GM21825 (cell line): ENCODE data around the gene TICAM1.
A peak's percentile ranks its signal among the peaks of the same experiment; 100 is the strongest.
"Not testable (repeated sequence)": the region's sequence is repeated elsewhere in the genome, so short reads cannot be mapped to it uniquely, and the experiment has no call there.

Source experiments
- ATAC-seq: cut with Tn5 transposase; IDR thresholded peaks from one replicate; pipeline ENCODE4 v1.9.1; 2021; ENCODE audit warnings: mild to moderate bottlenecking, moderate library complexity; ENCODE audit not compliant: unreplicated experiment

TICAM1 gene

DNA sequence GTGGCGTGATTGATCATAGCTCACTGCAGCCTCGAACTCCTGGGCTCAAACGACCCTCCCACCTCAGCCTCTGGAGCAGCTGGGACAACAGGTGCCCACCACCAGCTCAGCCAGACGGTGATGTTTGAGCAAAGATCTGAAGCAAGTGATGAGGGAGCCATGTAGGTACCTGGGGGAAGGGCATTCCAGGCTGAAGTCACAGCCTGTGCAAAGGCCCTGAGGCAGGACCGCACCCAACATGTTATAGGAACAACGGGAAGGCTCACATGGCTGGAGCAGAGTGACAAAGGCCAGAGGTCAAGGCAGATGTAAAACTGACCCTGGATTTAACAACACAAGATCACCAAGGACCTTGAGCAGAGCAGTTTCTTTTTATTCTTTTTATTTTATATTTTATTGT lies 25.1 kb downstream of the TICAM1 start:
- no peak for ATAC-seq

DNA sequence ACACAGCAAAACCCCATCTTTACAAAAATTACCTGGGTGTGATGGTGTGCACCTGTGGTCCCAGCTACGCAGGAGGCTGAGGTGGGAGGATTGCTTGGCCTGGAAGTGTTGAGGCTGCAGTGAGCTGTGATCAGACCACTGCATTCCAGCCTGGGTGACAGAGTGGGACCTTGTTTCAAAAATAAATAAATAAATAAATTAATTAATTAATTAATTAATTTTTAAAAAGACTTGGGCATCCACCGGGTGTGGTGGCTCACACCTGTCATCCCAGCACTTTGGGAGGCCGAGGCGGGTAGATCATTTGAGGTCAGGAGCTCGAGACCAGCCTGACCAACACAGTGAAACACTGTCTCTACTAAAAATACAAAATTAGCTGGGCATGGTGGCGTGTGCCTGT lies 26.4 kb downstream of the TICAM1 start:
- ATAC-seq: not testable (repeated sequence)

DNA sequence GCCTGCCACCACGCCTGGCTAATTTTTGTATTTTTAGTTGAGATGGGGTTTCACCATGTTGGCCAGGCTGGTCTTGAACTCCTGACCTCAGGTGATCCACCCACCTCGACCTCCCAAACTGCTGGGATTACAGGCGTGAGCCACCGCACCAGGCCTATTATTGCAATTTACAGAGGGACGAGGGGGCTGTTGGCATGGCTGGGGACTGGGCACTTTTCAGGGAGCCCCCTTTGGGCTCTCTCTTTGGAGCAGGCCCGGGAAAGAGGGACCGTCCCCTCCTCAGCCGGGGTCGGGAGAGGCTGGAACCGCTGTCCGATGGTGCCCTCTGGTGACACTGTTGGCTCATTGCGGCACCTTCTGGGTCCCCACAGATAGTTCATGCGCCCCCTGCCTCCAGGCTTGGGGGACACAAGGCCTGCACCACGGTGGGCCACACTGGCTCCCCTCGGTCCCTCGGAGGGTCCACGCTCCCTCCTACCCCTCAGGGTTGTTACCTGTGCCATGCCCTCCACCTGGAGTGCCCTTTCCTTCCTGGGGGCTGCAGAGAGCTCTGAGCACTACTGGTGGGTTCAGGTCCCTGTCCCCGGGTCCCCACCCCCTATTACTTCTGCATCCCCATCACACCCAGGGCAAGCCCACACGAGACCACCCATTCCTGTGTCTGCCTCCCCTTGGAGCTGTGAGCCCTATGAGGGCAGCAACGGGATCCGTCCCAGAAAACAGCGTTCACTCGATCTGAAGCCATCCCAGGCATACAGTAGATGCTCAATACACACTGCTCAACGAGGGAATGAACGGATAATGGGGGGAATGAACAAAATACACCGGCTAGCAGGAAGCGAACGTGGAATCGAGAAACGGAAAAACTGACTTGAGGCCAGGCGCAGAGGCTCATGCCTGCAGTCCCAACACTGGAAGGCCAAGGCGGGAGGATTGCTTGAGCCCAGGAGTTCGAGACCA lies 27.5 kb downstream of the TICAM1 start:
- ATAC-seq: no peak

DNA sequence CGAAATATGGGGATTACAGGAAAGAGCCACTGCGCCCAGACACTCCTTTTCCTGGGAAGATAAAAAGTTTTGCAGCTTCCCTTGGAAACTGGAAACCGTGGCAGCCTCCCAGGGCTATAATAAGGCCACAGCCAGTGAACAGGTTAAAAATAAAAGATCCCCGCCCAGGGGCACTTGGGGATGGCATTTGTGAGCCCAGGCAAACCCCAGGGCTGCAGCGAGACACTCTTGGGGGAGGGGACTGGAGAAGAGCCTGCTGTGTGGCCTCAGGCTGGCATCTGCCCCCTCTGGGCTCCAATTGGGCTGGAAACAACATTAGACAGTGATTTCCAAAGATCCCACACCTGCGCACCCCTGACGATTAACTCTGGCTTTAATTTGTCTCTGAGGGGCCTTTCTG lies 28.8 kb downstream of the TICAM1 start:
- ATAC-seq: no peak

DNA sequence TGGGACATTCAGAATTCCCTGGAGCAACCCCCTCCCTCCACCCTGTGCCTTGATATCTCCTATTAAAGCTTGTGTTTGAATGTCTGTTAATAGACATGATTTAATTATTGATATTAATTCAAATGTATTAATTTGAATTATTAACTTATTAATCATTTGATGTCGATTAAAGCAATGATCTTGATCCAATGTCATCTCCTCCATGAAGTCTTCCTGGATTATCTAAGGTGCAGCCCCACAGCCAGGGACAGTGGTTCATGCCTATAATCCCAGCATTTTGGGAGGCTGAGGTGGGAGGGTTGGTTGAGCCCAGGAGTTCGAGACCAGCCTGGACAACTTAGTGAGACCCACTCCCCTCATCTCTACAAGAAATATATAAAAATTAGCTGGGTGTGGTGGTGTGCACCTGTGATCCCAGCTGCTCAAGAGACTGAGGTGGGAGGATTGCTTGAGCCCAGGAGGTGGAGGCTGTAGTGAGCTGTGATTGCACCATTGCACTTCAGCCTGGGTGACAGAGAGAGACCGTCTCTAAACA lies 30.4 kb downstream of the TICAM1 start:
- ATAC-seq: no peak

DNA sequence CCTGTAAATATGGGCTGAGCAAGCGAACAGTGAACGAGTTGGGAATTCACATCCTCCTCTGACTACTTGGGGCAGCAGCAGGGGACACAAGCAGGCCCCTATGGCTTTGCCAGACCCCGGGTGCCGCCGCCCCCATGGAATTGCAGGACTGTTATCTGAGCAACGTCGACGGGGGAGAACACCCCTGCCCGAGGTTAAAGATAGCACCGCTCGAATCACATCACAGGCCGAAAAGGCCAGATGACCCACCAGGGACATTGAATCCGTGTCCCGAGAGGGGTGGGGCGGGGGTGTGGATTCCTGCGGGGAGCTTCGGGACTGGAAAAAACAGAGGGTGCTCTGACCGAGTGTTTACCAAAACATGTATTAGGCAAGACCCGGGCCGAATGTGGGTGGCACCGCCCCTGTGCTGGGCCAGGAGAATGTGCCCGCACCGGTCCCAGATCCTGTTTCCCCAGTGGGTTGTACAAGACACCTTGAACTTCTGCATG lies 30.9 kb downstream of the TICAM1 start:
- no peak for ATAC-seq

DNA sequence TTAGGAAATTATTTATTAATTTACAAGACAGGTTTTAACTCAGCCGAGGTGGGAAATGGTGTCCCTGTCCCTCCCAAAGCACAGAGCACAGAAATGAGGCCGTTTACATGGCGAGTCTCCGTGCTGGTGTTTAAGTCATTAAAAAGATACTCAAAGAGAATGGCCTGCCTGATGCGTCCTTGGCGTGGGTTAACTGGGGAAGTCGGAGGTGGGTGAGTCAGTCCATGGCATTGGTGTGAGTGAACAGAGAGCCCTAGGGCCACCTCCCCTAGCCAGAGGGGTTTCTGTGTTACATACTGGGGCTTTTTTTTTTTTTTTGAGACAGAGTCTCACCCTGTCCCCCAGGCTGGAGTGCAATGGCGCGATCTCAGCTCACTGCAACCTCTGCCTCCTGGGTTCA lies 36.1 kb downstream of the TICAM1 start:
- no peak for ATAC-seq

DNA sequence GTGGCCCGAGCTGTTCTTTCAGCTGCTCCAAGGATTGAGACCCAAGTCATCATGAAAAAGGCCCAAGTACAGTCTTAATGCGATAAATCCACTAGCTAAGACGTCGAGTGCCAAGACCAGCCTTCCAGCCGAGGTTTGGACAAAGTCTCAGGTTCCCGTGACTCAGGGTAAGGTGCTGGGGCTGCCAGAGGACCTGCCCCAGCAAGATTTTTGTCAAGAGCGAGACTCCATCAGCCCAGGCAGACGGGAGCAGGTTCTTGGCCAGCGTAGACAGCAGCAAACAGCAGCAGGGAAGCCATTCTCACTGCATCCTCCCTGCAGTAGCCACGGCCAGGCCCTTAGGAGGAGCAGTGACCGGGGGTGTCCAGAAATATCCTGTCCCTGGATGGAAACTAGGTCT lies 36.5 kb downstream of the TICAM1 start:
- ATAC-seq: no peak

DNA sequence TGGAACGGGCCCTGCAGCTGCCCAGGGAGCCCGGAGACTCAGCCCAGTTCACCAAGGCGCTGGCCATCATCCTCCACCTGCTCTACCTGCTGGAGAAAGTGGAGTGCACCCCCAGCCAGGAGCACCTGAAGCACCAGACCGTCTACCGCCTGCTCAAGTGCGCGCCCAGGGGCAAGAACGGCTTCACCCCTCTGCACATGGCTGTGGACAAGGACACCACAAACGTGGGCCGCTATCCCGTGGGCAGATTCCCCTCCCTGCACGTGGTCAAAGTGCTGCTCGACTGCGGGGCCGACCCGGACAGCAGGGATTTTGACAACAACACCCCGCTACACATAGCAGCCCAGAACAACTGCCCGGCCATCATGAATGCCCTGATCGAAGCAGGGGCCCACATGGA lies 38.2 kb downstream of the TICAM1 start:
- ATAC-seq: not testable (repeated sequence)

DNA sequence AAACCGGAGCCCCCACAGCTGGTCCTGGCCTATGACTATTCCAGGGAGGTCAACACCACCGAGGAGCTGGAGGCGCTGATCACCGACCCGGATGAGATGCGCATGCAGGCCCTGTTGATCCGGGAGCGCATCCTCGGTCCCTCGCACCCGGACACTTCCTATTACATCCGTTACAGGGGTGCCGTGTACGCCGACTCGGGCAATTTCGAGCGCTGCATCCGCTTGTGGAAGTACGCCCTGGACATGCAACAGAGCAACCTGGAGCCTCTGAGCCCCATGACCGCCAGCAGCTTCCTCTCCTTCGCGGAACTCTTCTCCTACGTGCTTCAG lies 38.7 kb downstream of the TICAM1 start:
- ATAC-seq: not testable (repeated sequence)

DNA sequence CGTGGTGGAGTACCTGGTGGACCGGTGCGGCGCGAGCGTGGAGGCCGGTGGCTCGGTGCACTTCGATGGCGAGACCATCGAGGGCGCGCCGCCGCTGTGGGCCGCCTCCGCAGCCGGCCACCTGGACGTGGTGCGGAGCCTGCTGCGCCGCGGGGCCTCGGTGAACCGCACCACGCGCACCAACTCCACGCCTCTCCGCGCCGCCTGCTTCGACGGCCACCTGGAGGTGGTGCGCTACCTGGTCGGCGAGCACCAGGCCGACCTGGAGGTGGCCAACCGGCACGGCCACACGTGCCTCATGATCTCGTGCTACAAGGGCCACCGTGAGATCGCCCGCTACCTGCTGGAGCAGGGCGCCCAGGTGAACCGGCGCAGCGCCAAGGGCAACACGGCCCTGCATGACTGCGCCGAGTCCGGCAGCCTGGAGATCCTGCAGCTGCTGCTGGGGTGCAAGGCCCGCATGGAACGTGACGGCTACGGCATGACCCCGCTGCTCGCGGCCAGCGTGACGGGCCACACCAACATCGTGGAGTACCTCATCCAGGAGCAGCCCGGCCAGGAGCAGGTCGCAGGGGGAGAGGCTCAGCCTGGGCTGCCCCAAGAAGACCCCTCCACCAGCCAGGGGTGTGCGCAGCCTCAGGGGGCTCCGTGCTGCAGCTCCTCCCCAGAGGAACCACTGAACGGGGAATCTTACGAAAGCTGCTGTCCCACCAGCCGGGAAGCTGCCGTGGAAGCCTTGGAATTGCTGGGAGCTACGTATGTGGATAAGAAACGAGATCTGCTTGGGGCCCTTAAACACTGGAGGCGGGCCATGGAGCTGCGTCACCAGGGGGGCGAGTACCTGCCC lies 39.3 kb downstream of the TICAM1 start:
- ATAC-seq: not testable (repeated sequence)

DNA sequence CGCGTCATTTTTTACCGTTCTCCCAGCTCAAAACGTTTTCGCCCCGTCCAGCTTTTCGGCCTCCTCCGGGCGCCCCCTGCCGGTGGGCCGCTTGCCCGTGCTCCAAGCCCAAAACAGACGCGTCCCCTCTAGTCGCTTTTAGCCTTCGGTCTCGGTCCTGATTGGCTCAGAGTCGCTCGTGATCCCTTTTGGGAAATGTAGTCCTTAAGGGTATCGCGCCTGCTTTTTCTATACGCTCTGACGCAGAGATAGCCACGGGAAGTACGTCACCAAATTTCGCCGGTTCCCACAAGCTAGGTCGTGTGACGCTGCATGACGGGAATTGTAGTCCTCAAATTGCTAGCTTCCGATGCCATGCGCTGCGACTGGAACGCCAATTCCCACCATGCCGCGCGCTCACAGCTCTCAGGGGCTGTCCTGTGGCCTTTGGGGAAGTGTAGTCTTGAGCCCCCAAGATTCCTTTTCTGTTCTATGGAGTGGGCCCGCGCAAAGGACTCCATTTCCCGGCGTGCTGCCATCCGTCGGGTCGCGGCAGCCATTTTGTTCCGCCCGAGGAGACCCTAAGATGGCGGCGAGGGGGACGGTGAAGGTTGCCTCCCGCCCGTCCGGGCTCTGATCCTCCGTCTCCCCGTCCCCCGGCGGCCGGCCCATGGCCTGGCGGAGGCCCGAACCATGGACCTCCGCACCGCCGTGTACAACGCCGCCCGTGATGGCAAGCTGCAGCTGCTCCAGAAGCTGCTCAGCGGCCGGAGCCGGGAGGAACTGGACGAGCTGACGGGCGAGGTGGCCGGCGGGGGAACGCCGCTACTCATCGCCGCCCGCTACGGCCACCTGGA lies 40.1 kb downstream of the TICAM1 start, which contains the start of gene FEM1A:
Gene FEM1A, plus strand, starts transcription at position 552 of the 836 bp plus-strand sequence. Its CDS starts 121 bp downstream, at position 673.
- ATAC-seq: peak; percentile 92

DNA sequence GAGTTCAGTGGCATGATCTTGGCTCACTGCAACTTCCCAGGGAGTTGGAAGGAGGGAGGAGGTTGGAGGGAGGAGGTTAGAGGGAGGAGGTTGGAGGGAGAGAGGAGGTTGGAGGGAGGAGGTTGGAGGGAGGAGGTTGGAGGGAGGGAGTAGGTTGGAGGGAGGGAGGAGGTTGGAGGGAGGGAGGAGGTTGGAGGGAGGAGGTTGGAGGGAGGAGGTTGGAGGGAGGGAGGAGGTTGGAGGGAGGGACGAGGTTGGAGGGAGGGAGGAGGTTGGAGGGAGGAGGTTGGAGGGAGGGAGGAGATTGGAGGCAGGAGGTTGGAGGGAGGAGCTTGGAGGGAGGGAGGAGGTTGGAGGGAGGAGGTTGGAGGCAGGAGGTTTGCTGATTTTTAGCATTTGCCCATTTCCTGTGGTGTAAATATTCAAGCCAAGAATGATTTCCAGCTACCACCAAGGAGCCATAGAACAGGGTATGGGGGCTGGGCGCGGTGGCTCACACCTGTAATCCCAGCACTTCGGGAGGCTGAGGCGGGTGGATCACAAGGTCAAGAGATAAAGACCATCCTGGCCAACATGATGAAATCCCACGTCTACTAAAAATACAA lies 45.0 kb downstream of the TICAM1 start:
- not testable (repeated sequence) for ATAC-seq

DNA sequence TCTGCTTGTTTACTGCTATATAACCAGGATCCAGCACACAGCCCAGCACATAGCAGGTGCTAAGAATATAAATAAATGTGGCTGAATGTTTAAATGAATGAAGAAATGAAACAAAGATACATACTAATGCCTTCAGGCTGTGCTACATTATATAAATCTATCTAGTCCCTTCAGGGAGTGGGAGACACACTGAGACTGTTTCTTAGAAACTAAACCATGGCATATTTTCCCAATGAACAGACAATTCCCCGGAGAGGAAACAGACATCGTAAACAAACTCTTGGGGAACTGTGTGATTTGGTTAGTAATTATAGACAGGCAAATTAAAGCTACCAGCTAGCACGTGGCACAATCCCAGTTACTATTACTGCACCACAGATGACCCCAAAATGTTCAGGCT lies 49.7 kb downstream of the TICAM1 start:
- ATAC-seq: no peak

DNA sequence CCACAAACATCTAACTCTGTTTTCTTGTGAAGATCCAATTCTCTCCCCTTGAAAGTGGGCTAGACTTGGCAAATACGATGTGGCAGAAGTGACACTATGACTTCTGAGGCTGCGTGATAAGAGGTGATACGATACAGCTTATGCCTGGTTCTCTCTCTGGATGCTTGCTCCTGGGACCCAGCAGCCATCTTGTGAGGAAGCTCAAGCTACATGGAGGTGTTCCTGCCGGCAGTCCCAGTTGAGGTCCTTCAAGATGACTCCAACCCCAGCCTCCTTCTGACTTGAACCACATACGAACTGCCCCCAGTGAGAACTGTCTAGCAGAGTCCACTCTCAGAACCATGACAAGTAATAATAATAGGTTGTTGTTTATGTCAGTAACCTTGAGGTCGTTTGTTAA lies 50.7 kb downstream of the TICAM1 start:
- no peak for ATAC-seq

DNA sequence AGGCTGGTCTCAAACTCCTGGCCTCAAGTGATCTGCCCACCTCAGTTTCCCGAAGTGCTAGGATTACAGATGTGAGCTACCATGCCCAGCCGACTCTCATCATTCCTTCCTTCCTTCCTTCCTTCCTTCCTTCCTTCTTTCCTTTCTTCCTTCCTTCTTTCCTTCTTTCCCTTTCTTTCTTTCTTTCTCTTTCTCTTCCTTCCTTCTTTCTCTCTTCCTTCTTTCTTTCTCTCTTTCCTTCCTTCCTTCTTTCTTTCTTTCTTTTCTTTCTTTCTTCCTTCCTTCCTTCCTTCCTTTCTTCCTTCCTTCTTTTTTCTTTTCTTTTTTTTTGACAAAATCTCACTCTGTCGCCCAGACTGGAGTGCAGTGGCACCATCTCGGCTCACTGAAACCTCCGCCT lies 53.4 kb downstream of the TICAM1 start:
- not testable (repeated sequence) for ATAC-seq

DNA sequence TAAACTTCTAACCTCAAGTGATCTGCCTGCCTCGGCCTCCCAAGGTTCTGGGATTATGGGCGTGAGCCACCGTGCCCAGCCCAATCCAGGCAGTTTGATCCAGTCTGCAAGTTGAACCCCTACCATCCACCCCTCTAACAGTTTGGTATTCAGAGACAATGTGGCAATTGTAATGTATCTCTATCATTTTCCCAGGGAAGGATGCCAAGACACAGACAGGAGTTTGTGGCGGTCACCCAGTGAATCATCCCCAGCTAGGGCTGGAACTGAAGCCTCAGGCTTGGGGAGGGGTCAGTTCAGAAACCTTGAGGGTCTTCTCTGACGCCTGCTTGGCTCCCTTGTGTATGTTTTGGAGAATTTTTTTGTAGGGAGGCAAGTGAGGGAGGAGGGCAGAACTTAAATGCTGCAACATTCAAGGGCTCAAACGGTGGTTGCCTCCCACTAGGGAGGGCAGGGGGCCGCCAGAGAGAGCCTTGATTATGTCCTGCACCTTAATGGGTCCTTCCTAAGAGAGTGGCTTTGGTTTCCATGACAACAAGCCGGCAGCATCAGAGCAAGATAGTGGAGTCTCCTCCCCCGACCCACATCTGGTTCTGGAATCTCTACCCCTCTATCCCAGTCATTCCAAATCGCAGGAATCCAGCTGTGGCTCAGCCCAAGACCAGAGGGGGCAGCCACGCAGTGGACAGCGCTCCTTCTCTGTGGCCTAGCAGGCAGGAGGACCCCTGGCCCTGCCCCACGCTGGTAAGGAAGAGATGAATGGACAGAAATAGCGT lies 54.9 kb downstream of the TICAM1 start:
- ATAC-seq: no peak

DNA sequence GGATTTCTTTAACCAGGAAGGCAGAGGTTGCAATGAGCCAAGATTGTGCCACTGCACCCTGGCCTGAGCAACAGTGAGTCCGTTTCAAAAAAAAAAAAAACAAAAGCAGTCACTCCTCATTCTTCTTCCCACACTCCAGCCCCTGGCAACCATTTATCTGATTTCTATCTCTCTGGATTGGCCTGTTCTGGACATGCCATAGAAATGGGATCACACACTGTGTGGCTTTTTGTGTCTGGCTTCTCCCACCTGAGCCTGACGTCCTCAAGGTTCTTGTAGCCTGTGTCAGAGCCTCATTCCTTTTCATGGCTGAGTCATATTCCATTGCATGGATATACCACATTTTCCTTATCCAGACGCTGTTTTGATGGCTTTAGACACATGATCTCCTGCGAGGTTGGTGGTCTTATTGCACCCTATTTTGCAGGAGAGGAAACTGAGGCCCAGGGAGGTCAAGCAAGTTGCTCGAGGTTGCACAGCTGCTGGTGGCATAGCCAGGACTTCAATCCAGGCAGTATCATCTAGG lies 55.8 kb downstream of the TICAM1 start:
- ATAC-seq: no peak

DNA sequence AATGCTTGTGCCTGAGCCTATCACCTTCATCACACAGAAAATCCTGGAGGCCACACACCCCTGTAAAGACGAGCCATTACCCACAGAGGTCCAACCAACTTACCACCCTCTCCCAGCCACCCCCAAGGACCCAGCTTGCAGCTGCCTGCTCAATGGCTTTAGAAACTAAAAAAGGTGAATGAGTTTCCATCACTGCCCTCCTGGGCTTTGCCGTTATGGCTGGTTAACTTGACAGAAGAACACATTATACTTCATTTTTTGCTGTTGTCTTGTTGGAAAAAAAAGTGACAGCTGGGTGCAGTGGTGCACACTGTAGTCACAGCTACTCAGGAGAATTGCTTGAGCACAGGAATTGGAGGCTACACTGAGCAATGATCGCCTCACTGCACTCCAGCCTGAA lies 57.4 kb downstream of the TICAM1 start:
- ATAC-seq: no peak
